Caco-2 (cell line): ENCODE data around the gene PCDHGB4. TPM values are rescaled to one million over a fixed set of nuclear protein-coding genes. Genes with fewer than 3 reads are reported as not detected.
A peak's percentile ranks its signal among the peaks of the same experiment; 100 is the strongest.
"Not testable (repeated sequence)": the region's sequence is repeated elsewhere in the genome, so short reads cannot be mapped to it uniquely, and the experiment has no call there.

ENCODE experiments used
- BruUV-seq: library from RNA; stranded (reverse); fragments of 400-500 nt; replicated peaks from 2 replicates; lab custom pipeline; 2021; lab: Mats Ljungman, UMichigan
- CTCF ChIA-PET: fragments of 300-600 bp; sonication (Branson Sonifier 250); formaldehyde crosslinking; loops from one replicate; lab custom pipeline; 2022; ENCODE audit warnings: antibody characterized with exemption; lab: Charles Lee
- POLR2A ChIA-PET: fragments of 300-600 bp; sonication (Branson Sonifier 250); formaldehyde crosslinking; loops from one replicate; lab custom pipeline; 2022; ENCODE audit warnings: antibody characterized with exemption; lab: Charles Lee
- DNase-seq, 2 experiments: peaks; one replicate each; pipeline versions ENCODE4 v3.0.0 to v3.0.0-alpha.2; 2020 to 2022
- H3K27me3 ChIP-seq: replicated peaks from 2 replicates; pipeline ENCODE4 v1.6.0; 2011; ENCODE audit warnings: low read length; ENCODE audit not compliant: control insufficient read depth, insufficient read depth
- H3K36me3 ChIP-seq: 2 replicates; pipeline ENCODE4 v1.5.1; 2011; ENCODE audit warnings: low read length; ENCODE audit not compliant: control insufficient read depth, insufficient read depth
- H3K4me1 ChIP-seq: fragments of 250-450 bp; sonication (Bioruptor Pico); 2 replicates; pipeline ENCODE4 v1.5.1; 2020; ENCODE audit warnings: mild to moderate bottlenecking
- H3K4me3 ChIP-seq: 2 replicates; pipeline ENCODE4 v1.5.1; 2011; ENCODE audit warnings: low read depth, mild to moderate bottlenecking, control low read depth, low read length
- H3K9me3 ChIP-seq: fragments of 250-450 bp; sonication (Bioruptor Pico); 2 replicates; pipeline ENCODE4 v1.5.1; 2020; ENCODE audit warnings: mild to moderate bottlenecking, moderate library complexity
- H3K27ac Mint-ChIP-seq: one replicate; pipeline ENCODE4 v1.8.0; 2022; ENCODE audit warnings: mixed read lengths; ENCODE audit not compliant: unreplicated experiment
- H3K27me3 Mint-ChIP-seq: one replicate; pipeline ENCODE4 v1.8.0; 2022; ENCODE audit warnings: mixed read lengths; ENCODE audit not compliant: insufficient read depth, unreplicated experiment
- H3K36me3 Mint-ChIP-seq: one replicate; pipeline ENCODE4 v1.8.0; 2022; ENCODE audit warnings: mild to moderate bottlenecking, mixed read lengths; ENCODE audit not compliant: insufficient read depth, unreplicated experiment
- H3K4me1 Mint-ChIP-seq: one replicate; pipeline ENCODE4 v1.8.0; 2022; ENCODE audit warnings: low read depth, mixed read lengths; ENCODE audit not compliant: unreplicated experiment
- H3K4me3 Mint-ChIP-seq: one replicate; pipeline ENCODE4 v1.8.0; 2022; ENCODE audit warnings: mild to moderate bottlenecking, moderate library complexity, mixed read lengths; ENCODE audit not compliant: unreplicated experiment
- H3K9me3 Mint-ChIP-seq: one replicate; pipeline ENCODE4 v1.8.0; 2022; ENCODE audit warnings: mixed read lengths; ENCODE audit not compliant: unreplicated experiment
- intact Hi-C: fragments of 100-400 bp; cut with micrococcal nuclease; formaldehyde crosslinking; loops from one replicate; pipeline ENCODE4 v1.10.0; 2022; ENCODE audit not compliant: unreplicated experiment
- total RNA-seq: library from RNA; stranded (reverse); gene quantifications from 2 replicates; pipeline ENCODE4 v1.2.3, GENCODE V29; 2022
- TF ChIP-seq, protein P1 (sequence below), 2 experiments: fragments of 200-600 bp in 1 of 2; IDR thresholded peaks; 1 replicate in 1 of 2; 2 replicates in 1 of 2; pipeline versions ENCODE4 v1.5.1 to v1.8.0; 2011 to 2022; ENCODE audit warnings: antibody characterized with exemption in 1 of 2, control low read depth in 1 of 2, inconsistent platforms in 1 of 2, low read depth in 1 of 2, low read length in 1 of 2, mild to moderate bottlenecking in 1 of 2, moderate library complexity in 1 of 2; ENCODE audit not compliant: insufficient read depth in 1 of 2, severe bottlenecking in 1 of 2, unreplicated experiment in 1 of 2

The PCDHGB4 gene
- total RNA-seq, 1 experiment from 2014 or later, result 0.14 TPM

- CTCF ChIA-PET, result no interaction called here
- DNase-seq, result no peak
- Histone ChIP-seq H3K4me3 (no peak overlapping the region), H3K27me3 (no peaks in the 10 kb centered on the region), H3K36me3 (no peaks in the 10 kb centered on the region), H3K9me3 (no peaks in the 10 kb centered on the region; the same call in 1 of the 2 replicates), H3K4me1 (no peaks in the 10 kb centered on the region)
- TF ChIP-seq, protein P1, sequence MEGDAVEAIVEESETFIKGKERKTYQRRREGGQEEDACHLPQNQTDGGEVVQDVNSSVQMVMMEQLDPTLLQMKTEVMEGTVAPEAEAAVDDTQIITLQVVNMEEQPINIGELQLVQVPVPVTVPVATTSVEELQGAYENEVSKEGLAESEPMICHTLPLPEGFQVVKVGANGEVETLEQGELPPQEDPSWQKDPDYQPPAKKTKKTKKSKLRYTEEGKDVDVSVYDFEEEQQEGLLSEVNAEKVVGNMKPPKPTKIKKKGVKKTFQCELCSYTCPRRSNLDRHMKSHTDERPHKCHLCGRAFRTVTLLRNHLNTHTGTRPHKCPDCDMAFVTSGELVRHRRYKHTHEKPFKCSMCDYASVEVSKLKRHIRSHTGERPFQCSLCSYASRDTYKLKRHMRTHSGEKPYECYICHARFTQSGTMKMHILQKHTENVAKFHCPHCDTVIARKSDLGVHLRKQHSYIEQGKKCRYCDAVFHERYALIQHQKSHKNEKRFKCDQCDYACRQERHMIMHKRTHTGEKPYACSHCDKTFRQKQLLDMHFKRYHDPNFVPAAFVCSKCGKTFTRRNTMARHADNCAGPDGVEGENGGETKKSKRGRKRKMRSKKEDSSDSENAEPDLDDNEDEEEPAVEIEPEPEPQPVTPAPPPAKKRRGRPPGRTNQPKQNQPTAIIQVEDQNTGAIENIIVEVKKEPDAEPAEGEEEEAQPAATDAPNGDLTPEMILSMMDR (IDR thresholded peaks at IDR 0.05; ENCODE audit: insufficient read depth in 1 of 2, low read depth in 1 of 2, low read length in 1 of 2, severe bottlenecking in 1 of 2, unreplicated experiment in 1 of 2), result no peak
- Mint-ChIP-seq H3K4me3 (no peak overlapping the region), H3K27me3 (no peaks in the 10 kb centered on the region), H3K27ac (no peak overlapping the region), H3K36me3 (peaks cover 4% of the 10 kb centered on the region), H3K9me3 (peaks cover 9% of the 10 kb centered on the region), H3K4me1 (no peaks in the 10 kb centered on the region)
- POLR2A ChIA-PET, result no interaction called here
- intact Hi-C loops, result no loop called here
- BruUV-seq, result no TSS peak
Measured at GRCh38 chr5:141345327-141345726, 42.2 kb upstream of the PCDHGB4 start.

GRCh38 chr5:141346017-141346416 is 41.5 kb upstream of the PCDHGB4 start:
- POLR2A ChIA-PET, H3K36me3 ChIP-seq, BruUV-seq, intact Hi-C loops, H3K27me3 Mint-ChIP-seq, H3K4me1 ChIP-seq, H3K4me3 ChIP-seq, H3K9me3 Mint-ChIP-seq, H3K4me1 Mint-ChIP-seq, H3K36me3 Mint-ChIP-seq, H3K27ac Mint-ChIP-seq, H3K27me3 ChIP-seq, H3K4me3 Mint-ChIP-seq, H3K9me3 ChIP-seq, DNase-seq, CTCF ChIA-PET: not testable (repeated sequence)

DNA sequence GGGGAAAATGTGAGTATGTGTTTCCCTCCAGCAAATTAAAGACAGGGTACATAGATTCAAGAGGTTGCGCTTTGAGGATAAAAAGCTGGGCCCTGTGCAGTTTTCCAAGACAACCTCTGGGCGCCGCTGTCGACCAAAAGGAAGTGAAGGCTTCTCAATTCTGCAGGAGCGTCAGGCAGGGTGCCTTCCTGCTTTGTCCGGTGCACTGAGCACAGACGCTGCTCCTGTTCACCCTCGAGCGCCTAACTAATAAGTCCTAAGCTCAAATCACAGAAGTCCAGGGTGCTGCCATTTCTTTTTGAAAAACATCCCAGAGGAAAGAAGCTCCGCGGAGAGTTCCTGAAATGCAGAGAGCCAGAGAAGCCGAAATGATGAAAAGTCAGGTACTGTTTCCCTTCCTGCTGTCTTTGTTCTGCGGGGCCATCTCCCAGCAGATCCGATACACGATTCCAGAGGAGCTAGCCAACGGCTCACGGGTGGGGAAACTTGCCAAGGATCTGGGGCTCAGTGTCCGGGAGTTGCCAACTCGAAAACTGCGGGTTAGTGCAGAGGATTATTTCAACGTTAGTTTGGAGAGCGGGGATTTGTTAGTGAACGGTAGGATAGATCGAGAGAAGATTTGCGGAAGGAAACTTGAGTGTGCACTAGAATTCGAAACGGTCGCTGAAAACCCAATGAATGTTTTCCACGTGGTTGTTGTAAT is 37.4 kb upstream of the PCDHGB4 start, which contains the start of gene PCDHGB1:
PCDHGB1 (plus strand) TSS at position 183 of the 703 bp plus-strand sequence; CDS start at position 345, 162 bp downstream.
- H3K9me3 Mint-ChIP-seq, result peaks cover 10% of the 10 kb centered on the region
- H3K4me1 ChIP-seq, result no peaks in the 10 kb centered on the region
- H3K36me3 ChIP-seq, result no peaks in the 10 kb centered on the region
- no peaks in the 10 kb centered on the region for H3K27me3 ChIP-seq
- no peaks in the 10 kb centered on the region for H3K27me3 Mint-ChIP-seq
- TF ChIP-seq, protein P1 (IDR thresholded peaks at IDR 0.05; ENCODE audit: insufficient read depth in 1 of 2, low read depth in 1 of 2, low read length in 1 of 2, severe bottlenecking in 1 of 2, unreplicated experiment in 1 of 2), result peak; percentile 33 to 47
- peak within 1 kb of the TSS; percentile 64 for H3K4me3 Mint-ChIP-seq
- no peak within 1 kb of the TSS for H3K4me3 ChIP-seq
- no peaks in the 10 kb centered on the region; the same call in 1 of the 2 replicates for H3K9me3 ChIP-seq
- DNase-seq, result peak in 1 of 2 experiments; percentile 49
- CTCF ChIA-PET, result interaction anchor here (0.6 to 1.3 kb wide), 2 partner anchors 11 to 47 kb away, joined by 3 to 4 read pairs; partner anchors contain the start of gene PCDHGB5
- no peak within 1 kb of the TSS for H3K27ac Mint-ChIP-seq
- intact Hi-C loops, result no loop called here
- H3K4me1 Mint-ChIP-seq, result no peaks in the 10 kb centered on the region
- H3K36me3 Mint-ChIP-seq, result peaks cover 5% of the 10 kb centered on the region
- POLR2A ChIA-PET, result no interaction called here
- BruUV-seq, result no TSS peak
